HG02852 (cell line): ENCODE measurements around the gene WDR7.

Experiments
- ATAC-seq: cut with Tn5 transposase; IDR thresholded peaks from one replicate; pipeline ENCODE4 v1.9.1; 2021; ENCODE audit warnings: mild to moderate bottlenecking, moderate library complexity; ENCODE audit not compliant: unreplicated experiment

The WDR7 gene

GRCh38 chr18:57023275-57023882, 372.2 kb downstream of the WDR7 start:
- ATAC-seq, result no peak

GRCh38 chr18:57025540-57025939, 374.4 kb downstream of the WDR7 start:
- no peak for ATAC-seq

- ATAC-seq, result no peak
These were observed 375.2 kb downstream of the WDR7 start for GRCh38 chr18:57026316-57026715.

DNA sequence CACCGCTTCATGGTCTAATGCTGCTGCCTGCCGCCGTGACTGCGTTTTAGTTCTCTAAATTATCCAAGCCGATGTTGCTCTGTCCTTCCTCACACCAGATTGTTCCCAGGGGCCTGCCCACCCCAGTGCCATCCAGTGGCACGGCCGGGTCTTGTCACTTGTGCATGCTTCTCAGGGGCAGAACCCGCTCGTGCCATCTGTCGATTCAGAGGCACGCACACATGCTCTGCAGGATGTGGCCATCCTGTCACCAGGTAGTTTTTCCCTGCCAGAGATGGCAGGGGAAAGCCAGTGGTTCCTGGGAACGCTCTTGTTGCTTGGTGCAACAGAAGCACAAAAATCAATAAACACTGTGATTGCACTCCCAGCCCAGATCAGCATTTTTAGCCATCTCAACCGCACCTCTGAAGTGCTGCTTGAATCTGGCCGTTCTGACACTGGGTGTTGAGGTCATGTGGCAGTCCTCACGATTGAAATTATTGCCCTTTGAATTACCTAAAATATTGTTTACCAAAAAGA, 376.1 kb downstream of the WDR7 start:
- ATAC-seq, result no peak

DNA sequence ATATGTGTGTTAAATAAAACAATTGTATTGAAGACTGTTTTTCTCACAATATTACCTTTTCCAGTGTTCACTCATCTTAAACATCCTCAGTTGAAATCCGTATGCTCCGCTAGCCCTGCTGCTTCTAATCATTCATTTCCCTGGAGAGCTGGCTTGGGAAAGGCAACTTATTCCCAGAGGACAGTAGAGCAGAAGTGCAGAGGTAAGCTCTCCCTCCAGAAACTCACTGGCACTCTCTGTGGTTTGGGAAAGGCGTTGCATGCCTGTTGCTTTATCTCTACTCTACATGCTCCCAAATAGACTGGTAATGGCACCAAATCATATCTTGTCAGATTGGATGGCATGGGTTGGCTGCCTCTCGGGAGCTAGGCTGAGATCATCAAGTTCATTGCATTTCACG, 378.6 kb downstream of the WDR7 start:
- no peak for ATAC-seq

- ATAC-seq, result no peak
These were observed 379.3 kb downstream of the WDR7 start for GRCh38 chr18:57030417-57030816.

DNA sequence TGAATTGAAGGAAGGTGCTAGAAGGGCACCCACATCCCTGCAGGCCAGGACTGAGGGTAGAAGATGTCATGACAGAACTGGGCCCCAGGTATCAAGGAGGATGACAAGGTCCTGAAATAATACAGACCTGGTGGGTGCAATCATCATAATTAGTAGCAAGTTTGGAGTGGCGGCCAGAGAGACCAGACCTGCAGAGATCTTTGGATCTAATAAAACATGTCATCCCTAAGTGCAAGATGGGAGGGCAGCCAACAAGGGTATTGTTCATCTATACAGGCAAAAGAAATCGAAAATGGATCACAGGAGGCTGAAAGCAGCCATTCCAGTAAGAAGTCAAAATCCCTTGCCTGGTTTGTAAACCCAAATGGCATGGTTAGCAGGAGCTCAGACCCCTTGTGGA, 384.4 kb downstream of the WDR7 start:
- ATAC-seq, result no peak

DNA sequence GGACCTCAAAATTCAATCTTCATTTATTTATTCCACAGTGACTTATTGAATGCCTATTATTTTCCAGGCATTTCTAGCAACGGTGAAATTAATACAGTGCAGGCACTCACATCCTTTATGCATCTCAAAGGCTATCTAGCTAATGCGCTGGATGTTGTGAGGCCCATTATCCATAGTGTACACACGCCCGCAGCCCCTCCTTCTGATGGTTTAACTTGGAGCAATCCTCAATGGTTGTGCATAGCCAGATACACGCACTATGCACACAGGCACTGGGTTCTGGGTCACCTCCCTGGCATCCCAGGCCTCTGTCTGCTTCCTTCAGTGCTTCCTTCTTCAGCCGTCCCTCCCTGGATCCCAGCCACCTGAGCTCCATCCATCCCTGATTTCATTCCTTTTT, 387.2 kb downstream of the WDR7 start:
- ATAC-seq, result no peak

DNA sequence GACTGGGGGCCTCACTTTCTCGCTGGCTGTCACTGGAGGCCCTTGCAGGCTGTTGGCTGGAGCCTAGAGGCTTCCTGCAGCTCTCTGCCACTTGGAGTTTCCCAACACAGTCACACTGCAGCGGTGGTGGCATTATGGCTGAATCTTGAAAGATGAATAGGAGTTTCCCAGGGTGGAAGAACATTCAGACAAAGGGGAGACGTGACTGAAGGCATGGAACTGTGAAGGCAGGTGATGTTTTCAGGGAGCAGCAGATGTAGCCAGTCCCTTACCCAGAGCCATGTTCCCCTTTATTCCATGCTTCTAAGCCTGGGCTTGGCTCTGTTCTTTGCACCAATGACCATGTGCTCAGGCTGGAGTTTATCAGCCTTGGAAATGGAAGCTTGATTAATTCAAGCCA, 389.0 kb downstream of the WDR7 start:
- ATAC-seq, result no peak

DNA sequence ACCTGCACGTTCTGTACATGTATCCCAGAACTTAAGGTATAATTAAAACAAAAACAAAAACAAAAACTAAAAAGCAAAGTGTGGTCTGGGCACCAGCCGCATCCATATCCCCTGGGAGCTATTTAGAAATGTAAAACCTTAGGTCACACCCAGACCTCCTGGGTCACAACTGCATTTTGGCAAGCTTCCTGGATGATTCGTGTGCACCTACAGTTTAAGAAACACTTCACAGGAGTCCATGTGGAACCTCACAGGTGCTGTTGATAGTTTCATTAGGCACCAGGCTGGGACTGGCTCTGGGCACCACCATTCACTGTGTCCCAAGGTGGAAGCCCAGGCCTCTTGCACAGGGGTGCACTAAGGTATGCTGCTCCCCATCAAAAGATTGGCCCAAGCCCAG, 392.1 kb downstream of the WDR7 start:
- no peak for ATAC-seq

DNA sequence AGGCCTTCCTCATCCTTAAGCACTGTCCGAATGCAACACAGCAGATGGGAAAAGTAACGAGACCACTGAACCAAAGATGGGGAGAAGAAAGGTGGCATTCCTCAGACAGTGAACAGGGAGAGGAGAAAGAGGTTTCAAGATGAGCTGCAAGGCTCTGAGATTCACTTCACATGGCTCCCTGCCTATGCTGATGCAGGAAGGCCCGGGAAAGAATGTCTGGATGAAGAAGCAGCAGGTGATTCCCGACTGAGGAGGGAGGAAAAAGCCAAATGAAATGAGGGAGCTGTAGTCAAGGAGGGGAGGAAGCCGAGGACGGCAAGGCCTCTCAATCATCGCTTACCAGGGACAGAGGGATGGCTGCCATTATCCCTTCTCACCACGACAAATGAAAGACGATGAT, 397.2 kb downstream of the WDR7 start:
- ATAC-seq, result no peak

GRCh38 chr18:57048859-57049258, 397.7 kb downstream of the WDR7 start:
- no peak for ATAC-seq

DNA sequence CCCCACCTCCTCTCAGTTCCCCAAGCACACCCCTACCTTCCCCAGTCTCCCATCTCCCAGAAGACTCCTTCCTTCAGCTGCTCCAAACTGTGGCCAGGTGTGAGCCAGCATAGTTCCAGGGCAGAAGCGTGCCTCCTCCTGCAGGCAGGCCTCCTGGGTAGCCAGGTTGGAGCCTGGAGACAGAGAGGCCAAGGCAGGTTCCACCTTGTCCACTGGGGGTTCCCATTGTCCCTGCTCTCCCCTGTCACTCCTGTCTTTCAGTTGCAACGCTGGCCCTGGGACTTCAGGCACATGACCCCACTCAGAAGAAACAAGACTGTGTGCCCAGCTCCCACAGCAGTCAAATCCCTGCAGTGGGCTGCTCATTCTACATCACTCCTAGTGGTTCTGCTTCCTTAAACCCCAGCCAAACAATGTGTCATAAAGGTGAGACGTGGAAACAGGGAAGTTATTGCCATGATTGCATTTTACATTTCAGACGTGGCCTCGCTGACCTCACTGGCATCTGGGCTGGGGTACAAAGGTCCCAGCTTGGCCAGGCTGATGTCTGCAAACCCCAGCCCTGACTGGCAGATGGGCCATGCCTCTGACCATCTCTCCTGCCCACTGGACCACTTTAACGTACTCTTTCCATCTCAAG, 399.3 kb downstream of the WDR7 start:
- ATAC-seq, result no peak

- no peak for ATAC-seq
These were observed 400.0 kb downstream of the WDR7 start for GRCh38 chr18:57051021-57051656.

DNA sequence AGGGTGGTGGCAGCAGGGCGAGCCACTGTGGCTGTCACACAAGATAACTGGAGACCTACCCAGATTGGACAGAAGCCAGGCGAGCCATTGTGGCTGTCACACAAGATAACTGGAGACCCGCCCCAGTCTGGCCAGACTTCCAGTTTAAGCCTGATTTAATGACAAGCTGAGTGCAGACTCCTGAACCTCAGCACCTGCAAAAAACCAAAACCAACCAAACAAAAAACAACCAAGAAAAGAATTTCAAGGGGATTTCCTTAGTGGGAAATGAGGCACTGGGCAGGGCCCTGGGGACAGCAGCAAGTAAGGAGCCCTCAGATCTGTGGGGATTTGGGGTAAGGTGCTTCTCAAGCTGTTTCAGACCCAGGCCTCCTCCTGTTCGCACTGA, 400.5 kb downstream of the WDR7 start:
- peak; percentile 55 for ATAC-seq

DNA sequence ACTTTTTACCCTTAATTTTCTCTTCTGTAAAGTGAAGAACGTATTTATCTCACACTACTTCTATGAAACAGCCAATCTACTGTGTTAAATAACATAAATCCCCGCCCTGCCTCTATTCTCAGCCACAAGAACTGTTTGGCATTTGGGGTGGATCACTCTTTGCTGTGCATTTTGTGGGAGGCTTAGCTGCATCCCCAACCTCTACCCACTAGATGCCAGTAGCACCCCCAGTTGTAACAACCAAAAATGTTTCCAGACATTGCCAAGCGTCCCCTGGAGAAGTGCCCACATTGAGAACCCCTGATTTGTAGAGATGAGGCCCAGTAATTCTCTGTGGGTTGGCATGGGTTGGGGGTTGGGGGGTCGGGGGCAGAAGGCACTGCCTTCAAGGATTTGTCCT, 401.0 kb downstream of the WDR7 start:
- ATAC-seq, result peak; percentile 31

DNA sequence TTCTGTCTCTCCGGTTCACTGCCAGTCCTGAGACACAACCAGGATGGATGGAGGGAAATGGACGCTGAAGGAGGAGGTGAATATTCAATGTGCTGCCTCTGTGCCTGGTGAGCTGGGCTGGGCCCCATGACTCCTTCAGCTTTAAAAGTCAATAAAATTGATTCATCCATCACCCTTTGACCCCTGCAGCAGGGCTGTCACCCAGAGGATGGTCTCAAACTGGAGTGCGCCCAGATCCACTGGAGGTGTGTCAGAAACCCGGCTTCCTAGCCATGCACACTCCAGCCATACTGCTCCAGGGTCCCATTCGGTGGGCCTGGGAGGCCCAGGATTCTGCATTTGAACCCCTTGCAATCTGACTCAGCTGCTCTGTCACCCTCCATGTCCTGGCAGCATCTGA, 401.6 kb downstream of the WDR7 start:
- ATAC-seq, result no peak

GRCh38 chr18:57054891-57055290, 403.7 kb downstream of the WDR7 start:
- no peak for ATAC-seq

- no peak for ATAC-seq
These were observed 406.7 kb downstream of the WDR7 start for GRCh38 chr18:57057890-57058289.

- no peak for ATAC-seq
These were observed 407.6 kb downstream of the WDR7 start for GRCh38 chr18:57058734-57059133.

- no peak for ATAC-seq
These were observed 408.2 kb downstream of the WDR7 start for GRCh38 chr18:57059366-57059765.

GRCh38 chr18:57060814-57061213, 409.7 kb downstream of the WDR7 start:
- no peak for ATAC-seq
